ENCODE data around the gene MTHFD1L.

DNA sequence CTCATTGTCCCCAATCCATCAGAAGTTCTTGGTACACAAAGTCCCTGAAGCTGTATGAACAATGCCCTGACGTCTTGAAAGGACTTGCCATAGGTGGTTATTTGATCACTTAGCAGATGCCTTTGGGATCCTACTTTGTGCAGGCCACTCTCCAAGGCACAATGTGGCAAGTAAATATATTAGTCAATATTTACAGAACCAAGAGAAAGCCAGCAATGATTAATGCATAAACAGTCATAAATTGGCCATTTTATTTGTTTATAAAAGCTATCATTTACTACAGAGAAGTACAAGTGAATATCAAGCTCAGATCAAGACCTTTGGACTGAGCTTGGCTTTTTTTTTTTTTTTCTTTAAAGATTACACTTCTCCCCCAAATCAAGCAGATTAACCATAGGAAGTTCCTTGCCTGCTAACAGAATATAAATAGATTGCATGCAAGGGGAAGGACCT lies 161.8 kb downstream of the MTHFD1L start:
- no peak for TF ChIP-seq CTCF (conservative IDR thresholded peaks at IDR 0.05)
- TF ChIP-seq ZFX (IDR thresholded peaks at IDR 0.05), result no peak

Measured in C4-2B (cell line).